ENCODE results near the gene HYOU1.
"Not testable (repeated sequence)": the region's sequence is repeated elsewhere in the genome, so short reads cannot be mapped to it uniquely, and the experiment has no call there.

HYOU1 gene

GRCh38 chr11:119044708-119045107 is 12.3 kb downstream of the HYOU1 start:
- Histone ChIP-seq H3K36me3 (ENCODE audit: control insufficient read depth, insufficient read depth, low read length) (peaks cover 37% of the 10 kb centered on the region), H3K27ac (ENCODE audit: low read length) (no peak overlapping the region)
- no peak for DNase-seq (ENCODE audit: low read depth, low spot score)

GRCh38 chr11:119042927-119043326 is 14.1 kb downstream of the HYOU1 start:
- no CpG with 5 or more reads among the region's 9 CpGs for WGBS (ENCODE audit: insufficient coverage, insufficient read length)
- Histone ChIP-seq H3K36me3 (ENCODE audit: control insufficient read depth, insufficient read depth, low read length) (peaks cover 20% of the 10 kb centered on the region), H3K4me1 (ENCODE audit: control insufficient read depth, insufficient read depth, low read length) (no peaks in the 10 kb centered on the region), H3K9me3 (ENCODE audit: control insufficient read depth, insufficient read depth, low read length) (no peaks in the 10 kb centered on the region), H3K27me3 (ENCODE audit: control insufficient read depth, insufficient read depth, low read length) (no peaks in the 10 kb centered on the region), H3K4me3 (ENCODE audit: low read length) (no peak overlapping the region), H3K27ac (ENCODE audit: low read length) (no peak overlapping the region)
- no peak for DNase-seq (ENCODE audit: low read depth, low spot score)

More at GRCh38 chr11:119044708-119045107, 12.3 kb downstream of the HYOU1 start:
- no CpG with 5 or more reads among the region's 6 CpGs for WGBS (ENCODE audit: insufficient coverage, insufficient read length)
- Histone ChIP-seq H3K9me3 (ENCODE audit: control insufficient read depth, insufficient read depth, low read length) (no peaks in the 10 kb centered on the region), H3K4me3 (ENCODE audit: low read length) (no peak overlapping the region), H3K4me1 (ENCODE audit: control insufficient read depth, insufficient read depth, low read length) (no peaks in the 10 kb centered on the region), H3K27me3 (ENCODE audit: control insufficient read depth, insufficient read depth, low read length) (no peaks in the 10 kb centered on the region)

- Histone ChIP-seq H3K36me3 (ENCODE audit: control insufficient read depth, insufficient read depth, low read length) (peaks cover 12% of the 10 kb centered on the region; the same call in 1 of the 2 replicates), H3K27me3 (ENCODE audit: control insufficient read depth, insufficient read depth, low read length) (no peaks in the 10 kb centered on the region), H3K27ac (ENCODE audit: low read length) (no peak overlapping the region), H3K4me1 (ENCODE audit: control insufficient read depth, insufficient read depth, low read length) (no peaks in the 10 kb centered on the region), H3K9me3 (ENCODE audit: control insufficient read depth, insufficient read depth, low read length) (no peaks in the 10 kb centered on the region), H3K4me3 (ENCODE audit: low read length) (no peak overlapping the region)
- no CpG with 5 or more reads among the region's 4 CpGs for WGBS (ENCODE audit: insufficient coverage, insufficient read length)
- DNase-seq (ENCODE audit: low read depth, low spot score) = no peak
These were observed 15.0 kb downstream of the HYOU1 start for GRCh38 chr11:119041821-119042514.

- H3K9me3 ChIP-seq (ENCODE audit: control insufficient read depth, insufficient read depth, low read length); H3K27ac ChIP-seq (ENCODE audit: low read length); H3K36me3 ChIP-seq (ENCODE audit: control insufficient read depth, insufficient read depth, low read length); H3K27me3 ChIP-seq (ENCODE audit: control insufficient read depth, insufficient read depth, low read length); H3K4me3 ChIP-seq (ENCODE audit: low read length); DNase-seq (ENCODE audit: low read depth, low spot score); H3K4me1 ChIP-seq (ENCODE audit: control insufficient read depth, insufficient read depth, low read length): not testable (repeated sequence)
- WGBS (ENCODE audit: insufficient coverage, insufficient read length) = no CpG with 5 or more reads among the region's 11 CpGs
These were observed 17.5 kb downstream of the HYOU1 start for GRCh38 chr11:119039471-119039870.

- H3K36me3 ChIP-seq (ENCODE audit: control insufficient read depth, insufficient read depth, low read length) = no peaks in the 10 kb centered on the region
- no CpG with 5 or more reads among the region's 5 CpGs for WGBS (ENCODE audit: insufficient coverage, insufficient read length)
- no peak overlapping the region for H3K4me3 ChIP-seq (ENCODE audit: low read length)
- no peaks in the 10 kb centered on the region for H3K4me1 ChIP-seq (ENCODE audit: control insufficient read depth, insufficient read depth, low read length)
- H3K27me3 ChIP-seq (ENCODE audit: control insufficient read depth, insufficient read depth, low read length) = no peaks in the 10 kb centered on the region
- no peaks in the 10 kb centered on the region for H3K9me3 ChIP-seq (ENCODE audit: control insufficient read depth, insufficient read depth, low read length)
- no peak overlapping the region for H3K27ac ChIP-seq (ENCODE audit: low read length)
- no peak for DNase-seq (ENCODE audit: low read depth, low spot score)
These were observed 18.1 kb downstream of the HYOU1 start for GRCh38 chr11:119038884-119039283.

- H3K4me1 ChIP-seq (ENCODE audit: control insufficient read depth, insufficient read depth, low read length) = no peaks in the 10 kb centered on the region
- no peaks in the 10 kb centered on the region for H3K27me3 ChIP-seq (ENCODE audit: control insufficient read depth, insufficient read depth, low read length)
- H3K4me3 ChIP-seq (ENCODE audit: low read length) = no peak overlapping the region
- H3K9me3 ChIP-seq (ENCODE audit: control insufficient read depth, insufficient read depth, low read length) = no peaks in the 10 kb centered on the region
- no CpG with 5 or more reads among the region's 3 CpGs for WGBS (ENCODE audit: insufficient coverage, insufficient read length)
- H3K36me3 ChIP-seq (ENCODE audit: control insufficient read depth, insufficient read depth, low read length) = no peaks in the 10 kb centered on the region
- no peak overlapping the region for H3K27ac ChIP-seq (ENCODE audit: low read length)
- no peak for DNase-seq (ENCODE audit: low read depth, low spot score)
These were observed 22.2 kb downstream of the HYOU1 start for GRCh38 chr11:119034813-119035212.

GRCh38 chr11:119033421-119033820 is 23.6 kb downstream of the HYOU1 start:
- H3K9me3 ChIP-seq (ENCODE audit: control insufficient read depth, insufficient read depth, low read length); H3K4me1 ChIP-seq (ENCODE audit: control insufficient read depth, insufficient read depth, low read length): not testable (repeated sequence)

GRCh38 chr11:119031912-119032280 is 25.1 kb downstream of the HYOU1 start:
- Histone ChIP-seq H3K36me3 (ENCODE audit: control insufficient read depth, insufficient read depth, low read length) (peaks cover 10% of the 10 kb centered on the region), H3K27me3 (ENCODE audit: control insufficient read depth, insufficient read depth, low read length) (no peaks in the 10 kb centered on the region), H3K9me3 (ENCODE audit: control insufficient read depth, insufficient read depth, low read length) (no peaks in the 10 kb centered on the region), H3K27ac (ENCODE audit: low read length) (no peak overlapping the region), H3K4me3 (ENCODE audit: low read length) (no peak overlapping the region), H3K4me1 (ENCODE audit: control insufficient read depth, insufficient read depth, low read length) (peaks cover 8% of the 10 kb centered on the region)
- WGBS (ENCODE audit: insufficient coverage, insufficient read length) = no CpG with 5 or more reads among the region's 9 CpGs
- DNase-seq (ENCODE audit: low read depth, low spot score) = no peak

More at GRCh38 chr11:119033421-119033820, 23.6 kb downstream of the HYOU1 start:
- H3K27ac ChIP-seq (ENCODE audit: low read length); H3K27me3 ChIP-seq (ENCODE audit: control insufficient read depth, insufficient read depth, low read length); DNase-seq (ENCODE audit: low read depth, low spot score); H3K4me3 ChIP-seq (ENCODE audit: low read length); H3K36me3 ChIP-seq (ENCODE audit: control insufficient read depth, insufficient read depth, low read length): not testable (repeated sequence)
- no CpG with 5 or more reads among the region's 10 CpGs for WGBS (ENCODE audit: insufficient coverage, insufficient read length)

GRCh38 chr11:119030329-119031047 is 26.5 kb downstream of the HYOU1 start, which contains the start of gene SLC37A4:
Gene SLC37A4, minus strand, starts transcription at chr11:119030877.
- WGBS (ENCODE audit: insufficient coverage, insufficient read length) = no CpG with 5 or more reads among the region's 67 CpGs
- H3K4me3 ChIP-seq (ENCODE audit: low read length) = peak within 1 kb of the TSS; percentile 79; the same call in 1 of the 2 replicates
- no peaks in the 10 kb centered on the region for H3K9me3 ChIP-seq (ENCODE audit: control insufficient read depth, insufficient read depth, low read length)
- H3K36me3 ChIP-seq (ENCODE audit: control insufficient read depth, insufficient read depth, low read length) = peaks cover 21% of the 10 kb centered on the region
- peaks cover 8% of the 10 kb centered on the region for H3K4me1 ChIP-seq (ENCODE audit: control insufficient read depth, insufficient read depth, low read length)
- DNase-seq (ENCODE audit: low read depth, low spot score) = peak; percentile 98
- no peak within 1 kb of the TSS for H3K27ac ChIP-seq (ENCODE audit: low read length)
- H3K27me3 ChIP-seq (ENCODE audit: control insufficient read depth, insufficient read depth, low read length) = no peaks in the 10 kb centered on the region

- Histone ChIP-seq H3K4me3 (ENCODE audit: low read length) (peak overlapping the region; percentile 79; the same call in 1 of the 2 replicates), H3K4me1 (ENCODE audit: control insufficient read depth, insufficient read depth, low read length) (peaks cover 8% of the 10 kb centered on the region), H3K27ac (ENCODE audit: low read length) (no peak overlapping the region), H3K9me3 (ENCODE audit: control insufficient read depth, insufficient read depth, low read length) (no peaks in the 10 kb centered on the region), H3K36me3 (ENCODE audit: control insufficient read depth, insufficient read depth, low read length) (peaks cover 26% of the 10 kb centered on the region), H3K27me3 (ENCODE audit: control insufficient read depth, insufficient read depth, low read length) (no peaks in the 10 kb centered on the region)
- DNase-seq (ENCODE audit: low read depth, low spot score) = no peak
- no CpG with 5 or more reads among the region's 13 CpGs for WGBS (ENCODE audit: insufficient coverage, insufficient read length)
These were observed 27.0 kb downstream of the HYOU1 start for GRCh38 chr11:119030029-119030328.
